ENCODE results near the gene FGD6. TPM values are rescaled to one million over a fixed set of nuclear protein-coding genes. Genes with fewer than 3 reads are reported as not detected.
"Not testable (repeated sequence)": the region's sequence is repeated elsewhere in the genome, so short reads cannot be mapped to it uniquely, and the experiment has no call there.

FGD6 gene
- total RNA-seq, 2 donors from 2014 or later: 9.9 to 13.9 TPM

DNA sequence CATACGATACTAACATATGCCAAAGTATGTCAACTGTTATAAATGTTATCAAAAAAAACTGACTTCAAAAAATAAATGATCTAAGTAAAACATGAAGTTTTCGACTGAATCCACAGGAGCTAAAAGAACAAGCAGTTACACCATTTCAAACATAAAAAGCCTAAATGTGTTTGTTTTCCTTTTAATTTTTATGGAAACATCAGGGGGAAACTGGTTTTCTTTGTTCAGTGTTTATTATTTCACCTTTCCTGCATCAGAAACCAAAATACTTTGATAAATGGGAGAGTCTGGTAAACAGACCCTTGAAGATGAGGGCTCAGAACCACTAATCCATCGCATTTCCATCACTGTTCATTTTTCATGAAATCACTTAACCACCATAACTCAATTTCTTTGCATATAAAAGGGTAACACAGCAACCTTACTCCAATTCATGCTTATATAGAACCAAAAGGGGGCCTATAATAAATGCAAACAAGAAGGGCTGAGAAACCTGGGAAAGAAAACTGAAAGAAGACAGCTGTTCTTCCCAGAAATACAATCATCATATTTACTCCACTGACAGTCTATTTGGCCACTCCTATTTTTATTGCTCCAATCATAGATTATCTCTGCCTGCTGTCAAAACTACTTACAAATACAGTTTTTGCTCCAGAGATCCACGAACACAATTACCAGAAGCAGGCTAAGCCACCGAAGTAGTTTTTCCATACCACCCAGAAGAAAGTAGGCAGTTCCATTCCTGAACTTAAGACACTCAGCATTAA lies 17.0 kb downstream of the FGD6 start:
- intact Hi-C loops (cut with DNase I): no loop called here
- TF ChIP-seq POLR2A (IDR thresholded peaks at IDR 0.05) (no peak), POLR2AphosphoS5 (IDR thresholded peaks at IDR 0.05) (no peak)
- TF ChIP-seq, protein P1, sequence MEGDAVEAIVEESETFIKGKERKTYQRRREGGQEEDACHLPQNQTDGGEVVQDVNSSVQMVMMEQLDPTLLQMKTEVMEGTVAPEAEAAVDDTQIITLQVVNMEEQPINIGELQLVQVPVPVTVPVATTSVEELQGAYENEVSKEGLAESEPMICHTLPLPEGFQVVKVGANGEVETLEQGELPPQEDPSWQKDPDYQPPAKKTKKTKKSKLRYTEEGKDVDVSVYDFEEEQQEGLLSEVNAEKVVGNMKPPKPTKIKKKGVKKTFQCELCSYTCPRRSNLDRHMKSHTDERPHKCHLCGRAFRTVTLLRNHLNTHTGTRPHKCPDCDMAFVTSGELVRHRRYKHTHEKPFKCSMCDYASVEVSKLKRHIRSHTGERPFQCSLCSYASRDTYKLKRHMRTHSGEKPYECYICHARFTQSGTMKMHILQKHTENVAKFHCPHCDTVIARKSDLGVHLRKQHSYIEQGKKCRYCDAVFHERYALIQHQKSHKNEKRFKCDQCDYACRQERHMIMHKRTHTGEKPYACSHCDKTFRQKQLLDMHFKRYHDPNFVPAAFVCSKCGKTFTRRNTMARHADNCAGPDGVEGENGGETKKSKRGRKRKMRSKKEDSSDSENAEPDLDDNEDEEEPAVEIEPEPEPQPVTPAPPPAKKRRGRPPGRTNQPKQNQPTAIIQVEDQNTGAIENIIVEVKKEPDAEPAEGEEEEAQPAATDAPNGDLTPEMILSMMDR (IDR thresholded peaks at IDR 0.05): no peak

DNA sequence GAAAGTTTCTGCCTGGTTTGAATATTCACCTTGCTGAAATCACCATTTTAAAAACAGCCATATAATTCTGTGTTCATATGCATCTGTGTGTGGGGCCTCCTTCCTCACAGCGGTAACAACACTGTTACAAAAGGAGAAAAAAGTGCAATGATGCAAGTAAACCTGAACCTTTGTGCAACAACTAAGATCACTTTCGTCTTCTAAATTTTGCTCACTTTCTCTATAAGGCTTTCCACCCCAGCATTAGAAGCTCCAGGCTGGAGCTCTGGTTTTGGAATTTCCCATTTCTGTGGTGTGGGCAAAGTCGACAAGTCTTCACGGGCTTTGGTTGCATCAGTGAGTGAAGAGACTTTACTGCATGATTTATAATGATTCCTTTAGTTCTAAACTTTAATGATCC lies 18.4 kb downstream of the FGD6 start:
- Histone ChIP-seq H3K36me3 (no peaks in the 10 kb centered on the region), H3K9me3 (no peaks in the 10 kb centered on the region), H3K4me3 (no peak overlapping the region), H3K4me1 (replicated peaks) (no peaks in the 10 kb centered on the region), H3K27ac (no peak overlapping the region), H3K27me3 (replicated peaks; ENCODE audit: insufficient read depth) (no peaks in the 10 kb centered on the region)
- intact Hi-C loops (cut with DNase I): no loop called here
- no peak for DNase-seq (ENCODE audit: low spot score)
- WGBS: 58% methylated on average over 4 of the region's 4 CpGs
- no peak for TF ChIP-seq POLR2A (IDR thresholded peaks at IDR 0.05)
- TF ChIP-seq, protein P1 (IDR thresholded peaks at IDR 0.05): no peak
- no peak for TF ChIP-seq POLR2AphosphoS5 (IDR thresholded peaks at IDR 0.05)

More for the DNA sequence above, 17.0 kb downstream of the FGD6 start:
- Histone ChIP-seq H3K36me3 (no peaks in the 10 kb centered on the region), H3K9me3 (no peaks in the 10 kb centered on the region), H3K27ac (peak overlapping the region; percentile 33 to 35), H3K4me1 (replicated peaks) (no peaks in the 10 kb centered on the region), H3K27me3 (replicated peaks; ENCODE audit: insufficient read depth) (no peaks in the 10 kb centered on the region), H3K4me3 (no peak overlapping the region)
- WGBS: 37% methylated on average over 5 of the region's 5 CpGs
- no peak for DNase-seq (ENCODE audit: low spot score)

DNA sequence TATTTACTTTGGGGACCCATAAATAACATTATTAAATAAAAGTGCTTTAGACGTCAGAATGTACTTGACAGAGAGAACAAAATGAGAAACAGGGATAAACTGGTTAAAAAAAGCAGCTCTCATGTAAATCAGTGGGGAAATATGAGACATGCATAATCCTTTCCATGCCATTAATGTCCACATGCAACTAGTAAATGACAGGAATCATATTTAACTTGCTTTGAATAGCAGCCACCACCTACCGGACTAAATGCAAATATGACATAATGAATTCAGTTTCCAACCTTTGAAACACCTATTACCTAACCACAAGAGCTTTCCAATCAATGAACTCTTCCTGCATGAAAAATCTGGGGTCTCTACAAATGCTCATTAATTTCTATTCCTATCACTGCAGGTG lies 19.6 kb downstream of the FGD6 start:
- WGBS: 37% methylated on average over 2 of the region's 2 CpGs
- TF ChIP-seq POLR2AphosphoS5 (IDR thresholded peaks at IDR 0.05) (no peak), POLR2A (IDR thresholded peaks at IDR 0.05) (no peak)
- TF ChIP-seq, protein P1 (IDR thresholded peaks at IDR 0.05): no peak

DNA sequence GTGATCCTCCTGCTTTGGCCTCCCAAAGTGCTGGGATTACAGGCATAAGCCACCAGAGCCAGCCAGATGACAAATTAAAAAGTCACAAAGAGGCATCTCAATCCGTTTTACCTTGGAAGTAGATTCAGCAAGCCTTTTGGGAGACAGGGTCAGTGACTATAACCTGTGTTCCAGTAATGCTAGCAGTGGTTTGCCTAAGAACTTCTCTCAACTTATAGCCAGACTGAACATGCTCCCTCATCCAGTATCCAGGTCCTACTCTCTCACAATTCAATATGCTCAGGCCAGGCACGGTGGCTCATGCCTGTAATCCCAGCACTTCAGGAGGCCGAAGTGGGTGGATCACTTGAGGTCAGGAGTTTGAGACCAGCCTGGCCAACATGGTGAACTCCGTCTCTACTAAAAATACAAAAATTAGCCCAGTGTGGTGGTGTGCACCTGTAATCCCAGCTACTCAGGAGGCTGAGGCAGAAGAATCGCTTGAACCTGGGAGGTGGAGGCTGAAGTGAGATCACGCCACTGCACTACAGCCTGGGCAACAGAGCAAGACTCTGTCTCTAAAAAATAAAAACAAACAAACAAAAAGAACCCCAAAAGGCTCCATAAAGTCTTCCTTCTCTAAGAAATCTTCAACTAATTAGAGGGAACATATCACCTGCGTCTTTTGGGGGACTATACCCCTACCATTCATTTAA lies 20.2 kb downstream of the FGD6 start:
- DNase-seq (ENCODE audit: low spot score); intact Hi-C loops (cut with DNase I); H3K4me1 ChIP-seq (replicated peaks); H3K27me3 ChIP-seq (replicated peaks; ENCODE audit: insufficient read depth); H3K36me3 ChIP-seq; H3K9me3 ChIP-seq; H3K4me3 ChIP-seq; H3K27ac ChIP-seq: not testable (repeated sequence)
- WGBS: 92% methylated on average over 7 of the region's 7 CpGs

More for the DNA sequence above, 19.6 kb downstream of the FGD6 start:
- H3K27me3 ChIP-seq (replicated peaks; ENCODE audit: insufficient read depth): no peaks in the 10 kb centered on the region
- DNase-seq (ENCODE audit: low spot score): no peak
- H3K27ac ChIP-seq: no peak overlapping the region
- no peaks in the 10 kb centered on the region for H3K36me3 ChIP-seq
- H3K4me1 ChIP-seq (replicated peaks): no peaks in the 10 kb centered on the region
- intact Hi-C loops (cut with DNase I): no loop called here
- H3K4me3 ChIP-seq: no peak overlapping the region
- H3K9me3 ChIP-seq: no peaks in the 10 kb centered on the region

DNA sequence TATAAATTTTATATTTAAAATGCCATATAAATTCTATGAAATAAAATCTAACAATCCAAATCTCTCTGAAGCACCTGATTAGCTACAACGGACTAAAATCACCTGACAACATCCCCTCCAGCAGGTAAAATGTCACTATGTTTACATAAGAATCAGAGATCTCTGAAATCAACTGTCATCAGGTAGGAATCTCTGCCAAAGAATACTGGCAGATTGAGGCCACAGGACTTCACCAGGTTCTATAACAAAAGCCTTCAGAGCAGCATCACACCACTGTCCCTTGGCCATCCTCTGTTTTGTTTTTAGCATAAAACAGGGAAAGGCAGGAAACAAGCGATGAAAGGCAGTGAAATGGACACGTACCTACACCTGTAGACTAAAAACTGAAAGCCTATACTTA lies 22.1 kb downstream of the FGD6 start:
- TF ChIP-seq POLR2A (IDR thresholded peaks at IDR 0.05): no peak
- DNase-seq (ENCODE audit: low spot score): no peak
- WGBS: 73% methylated on average over 3 of the region's 3 CpGs
- H3K4me1 ChIP-seq (replicated peaks): no peaks in the 10 kb centered on the region
- intact Hi-C loops (cut with DNase I): no loop called here
- H3K27me3 ChIP-seq (replicated peaks; ENCODE audit: insufficient read depth): no peaks in the 10 kb centered on the region
- H3K4me3 ChIP-seq: no peak overlapping the region
- H3K9me3 ChIP-seq: no peaks in the 10 kb centered on the region
- H3K27ac ChIP-seq: no peak overlapping the region
- no peaks in the 10 kb centered on the region for H3K36me3 ChIP-seq
